GM19023 (cell line): Measurements from ENCODE around the gene SFXN4.
"Not testable (repeated sequence)": the region's sequence is repeated elsewhere in the genome, so short reads cannot be mapped to it uniquely, and the experiment has no call there.

ENCODE experiments used
- ATAC-seq: cut with Tn5 transposase; IDR thresholded peaks from one replicate; pipeline ENCODE4 v1.9.1; 2021; ENCODE audit warnings: mild to moderate bottlenecking, moderate library complexity; ENCODE audit not compliant: unreplicated experiment

The SFXN4 gene

DNA sequence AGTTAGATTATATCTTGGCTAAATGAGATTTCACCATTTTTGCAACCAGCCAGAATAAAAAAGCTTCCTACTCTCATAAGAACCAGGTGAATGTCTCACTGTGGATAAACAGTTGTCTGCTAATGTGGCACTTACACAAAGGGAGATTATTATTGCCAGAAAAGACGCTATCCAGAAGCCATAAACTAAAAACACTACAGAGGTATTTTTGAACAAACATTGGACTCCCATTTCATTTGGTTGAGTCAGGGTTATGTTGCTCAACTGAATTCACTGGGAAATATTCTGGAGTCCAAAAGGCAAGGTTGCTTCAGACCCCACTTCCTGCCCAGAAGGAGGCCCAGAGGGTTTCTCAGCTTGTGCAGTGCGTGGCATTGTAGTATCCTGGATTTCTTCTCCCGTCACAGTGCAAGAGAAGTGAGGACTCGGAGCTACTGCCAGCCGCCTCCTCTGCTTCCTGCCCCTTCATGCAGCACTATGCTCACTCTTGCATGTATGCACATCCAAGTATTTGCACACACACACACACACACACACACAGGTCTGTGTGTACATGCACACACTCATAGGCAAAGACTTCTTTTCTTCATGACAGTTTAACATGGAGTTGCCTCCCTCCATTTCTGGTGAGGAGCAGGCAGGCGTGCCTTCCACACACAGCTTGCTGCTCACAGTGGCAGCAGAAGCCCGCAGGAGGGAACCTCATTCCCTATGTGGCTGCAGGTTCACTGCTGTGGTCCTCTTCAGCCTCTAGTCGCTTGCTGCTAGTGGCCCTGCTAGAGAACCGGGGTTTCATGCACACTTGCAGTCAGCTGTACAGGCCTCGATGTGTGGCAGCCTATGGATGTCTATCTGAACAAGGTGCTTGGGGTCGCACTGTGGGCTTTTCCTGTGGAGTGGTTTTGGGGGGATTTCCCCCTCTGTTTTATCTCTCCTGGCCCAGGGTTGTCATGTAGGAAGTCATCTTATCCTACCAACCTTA, 51.5 kb downstream of the SFXN4 start:
- ATAC-seq, result no peak

DNA sequence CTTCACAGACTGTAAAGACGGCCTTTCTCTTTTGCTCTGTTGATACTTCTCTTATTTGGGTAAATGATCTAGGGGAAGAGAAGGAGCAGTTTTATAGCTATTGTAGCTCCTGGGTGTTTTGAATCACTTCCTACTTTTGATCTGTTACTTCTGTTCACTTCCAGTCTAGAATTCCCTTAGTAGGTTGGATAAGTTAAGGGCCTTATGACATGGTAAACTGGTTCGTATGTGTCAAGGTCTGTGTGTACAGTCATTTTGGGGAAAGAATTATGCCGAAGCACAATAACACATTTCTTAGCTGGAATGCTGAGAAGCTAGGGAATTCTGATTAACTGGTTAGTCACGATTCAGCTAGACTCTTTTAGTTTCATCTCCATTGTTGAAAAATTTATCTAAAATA, 53.5 kb downstream of the SFXN4 start:
- ATAC-seq, result no peak

GRCh38 chr10:119107771-119108170, 57.7 kb downstream of the SFXN4 start:
- ATAC-seq, result not testable (repeated sequence)

DNA sequence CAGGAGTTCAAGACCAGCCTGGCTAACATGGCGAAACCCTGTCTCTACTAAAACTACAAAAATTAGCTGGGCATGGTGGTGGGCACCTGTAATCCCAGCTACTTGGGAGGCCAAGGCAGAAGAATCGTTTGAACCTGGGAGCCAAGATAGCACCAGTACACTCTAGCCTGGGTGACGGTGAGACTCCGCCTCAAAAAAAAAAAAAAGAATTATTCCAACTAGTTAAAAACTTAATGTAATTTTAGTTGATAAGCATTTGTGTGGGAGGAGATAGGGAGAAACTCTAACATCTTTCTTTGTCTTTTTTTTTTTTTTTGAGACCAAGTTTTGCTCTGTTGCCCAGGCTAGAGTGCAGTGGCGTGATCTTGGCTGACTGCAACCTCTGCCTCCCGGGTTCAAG, 58.4 kb downstream of the SFXN4 start:
- not testable (repeated sequence) for ATAC-seq

GRCh38 chr10:119105899-119106298, 59.6 kb downstream of the SFXN4 start:
- not testable (repeated sequence) for ATAC-seq

GRCh38 chr10:119105155-119105554, 60.4 kb downstream of the SFXN4 start:
- no peak for ATAC-seq

DNA sequence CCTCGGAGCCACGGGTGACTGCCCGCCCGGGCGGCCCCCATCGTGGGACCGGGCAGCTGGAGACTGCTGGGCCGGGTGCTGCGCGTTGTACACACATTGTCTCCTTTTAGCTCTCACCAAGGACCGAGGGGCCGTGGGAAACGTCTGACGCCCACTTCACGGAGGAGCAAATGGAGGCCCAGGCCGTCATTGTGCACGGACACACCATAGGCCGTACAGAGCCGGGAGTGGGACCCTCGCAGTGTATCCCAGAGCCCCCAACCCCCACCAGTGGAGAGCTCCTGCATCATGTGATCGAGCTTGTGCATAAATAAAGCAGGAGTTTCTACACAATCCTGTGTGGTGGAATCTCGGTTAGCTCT, 60.9 kb downstream of the SFXN4 start:
- no peak for ATAC-seq

GRCh38 chr10:119103903-119104653, 61.4 kb downstream of the SFXN4 start, which contains the start of gene DENND10:
Gene DENND10, plus strand, starts transcription at chr10:119104113. Its CDS starts 30 bp downstream, at chr10:119104143.
- ATAC-seq, result peak; percentile 84

DNA sequence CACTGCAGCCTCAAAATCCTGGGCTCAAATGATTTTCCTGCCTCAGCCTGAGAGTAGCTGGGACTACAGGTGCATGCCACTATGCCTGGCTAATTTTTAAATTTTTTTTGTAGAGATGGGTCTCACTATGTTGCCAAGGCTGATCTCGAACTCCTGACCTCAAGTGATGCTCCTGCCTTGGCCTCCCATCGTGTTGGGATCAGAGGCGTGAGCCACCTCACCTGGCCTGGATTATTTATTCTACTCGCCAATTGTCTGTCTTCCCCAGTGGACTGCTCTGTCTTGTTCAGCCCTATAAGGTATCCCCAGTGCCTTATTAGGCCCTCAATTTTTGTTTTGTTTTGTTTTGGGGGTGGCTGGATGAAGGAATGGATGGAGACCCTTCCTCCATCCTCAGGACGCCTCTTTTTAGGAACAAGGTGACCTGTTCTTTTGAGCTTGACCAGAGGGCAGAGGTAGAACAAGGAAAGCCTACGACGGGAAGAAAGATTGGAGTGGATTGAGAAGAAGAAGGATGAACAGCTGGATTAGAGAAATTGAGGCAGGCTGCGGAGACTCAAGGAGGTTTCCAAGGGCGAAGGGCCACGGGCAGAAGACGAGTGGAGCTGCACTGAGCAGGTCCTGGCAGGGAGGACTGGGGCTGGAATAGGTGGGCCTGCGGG, 62.1 kb downstream of the SFXN4 start:
- no peak for ATAC-seq

DNA sequence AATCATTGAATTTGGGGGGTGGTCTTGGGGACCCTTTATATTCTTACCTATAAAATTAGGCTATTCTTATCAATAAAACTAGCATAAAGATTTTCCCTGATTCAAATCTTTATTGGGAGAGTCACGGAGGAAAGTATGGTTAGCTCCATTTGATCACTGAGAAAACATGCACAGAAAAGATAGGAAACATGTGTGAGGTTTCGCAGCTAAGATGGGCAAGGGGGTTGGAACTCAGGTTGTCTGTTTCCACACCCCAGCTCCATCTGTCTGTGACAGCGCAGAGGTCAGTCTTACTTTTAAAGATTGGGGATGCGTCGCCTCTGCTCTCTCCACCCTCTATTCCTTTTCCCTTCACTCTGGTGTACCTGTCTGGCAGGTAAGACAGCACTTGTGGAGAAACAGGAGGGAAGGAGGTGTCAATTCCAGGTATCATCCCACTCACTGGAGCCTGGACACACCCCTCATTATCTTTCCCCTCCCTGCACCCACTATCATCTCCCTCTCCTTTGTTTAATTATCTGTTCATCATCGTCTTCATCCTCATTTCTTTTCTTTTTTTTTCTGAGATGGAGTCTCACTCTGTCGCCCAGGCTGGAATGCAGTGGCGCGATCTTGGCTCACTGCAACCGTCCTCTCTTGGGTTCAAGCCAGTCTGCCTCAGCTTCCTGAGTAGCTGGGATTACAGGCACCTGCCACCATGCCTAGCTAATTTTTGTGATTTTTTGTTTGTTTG, 64.0 kb downstream of the SFXN4 start:
- ATAC-seq, result no peak

DNA sequence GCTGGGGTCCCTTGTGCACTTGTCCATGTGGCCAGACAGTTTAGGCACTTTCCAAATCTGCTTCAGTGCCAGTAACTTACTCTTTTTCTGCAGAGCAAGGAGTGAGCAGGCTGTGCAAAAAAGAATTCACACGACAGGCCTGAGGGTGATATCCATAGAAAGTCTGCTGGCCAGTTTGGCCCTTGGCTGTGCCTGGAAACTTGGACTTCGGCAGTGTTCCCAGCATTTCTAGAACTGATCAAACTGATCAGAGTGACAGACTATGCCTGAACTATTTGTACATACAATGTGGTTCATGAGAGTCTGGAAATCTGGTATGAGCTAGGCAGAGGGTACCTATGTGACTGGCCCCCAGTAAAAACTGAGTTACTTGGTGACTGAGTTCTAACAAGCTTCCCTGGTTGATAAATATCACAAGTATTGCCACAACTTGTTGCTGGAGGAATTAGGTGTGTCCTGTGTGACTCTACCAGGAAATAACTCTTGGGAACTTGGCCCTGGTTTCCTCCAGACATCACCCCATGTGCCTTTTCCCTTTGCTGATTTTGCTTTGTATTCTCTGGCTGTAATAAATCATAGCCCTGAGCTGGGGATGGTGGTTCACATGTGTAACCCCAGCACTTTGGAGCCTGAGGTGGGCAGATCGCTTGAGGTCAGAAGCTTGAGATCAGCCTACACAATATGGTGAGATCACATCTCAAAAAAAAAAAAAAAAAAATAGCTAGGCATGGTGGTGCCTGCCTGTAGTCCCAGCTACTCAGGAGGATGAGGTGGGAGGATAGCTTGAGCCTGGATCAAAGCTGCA, 64.9 kb downstream of the SFXN4 start:
- ATAC-seq, result no peak

DNA sequence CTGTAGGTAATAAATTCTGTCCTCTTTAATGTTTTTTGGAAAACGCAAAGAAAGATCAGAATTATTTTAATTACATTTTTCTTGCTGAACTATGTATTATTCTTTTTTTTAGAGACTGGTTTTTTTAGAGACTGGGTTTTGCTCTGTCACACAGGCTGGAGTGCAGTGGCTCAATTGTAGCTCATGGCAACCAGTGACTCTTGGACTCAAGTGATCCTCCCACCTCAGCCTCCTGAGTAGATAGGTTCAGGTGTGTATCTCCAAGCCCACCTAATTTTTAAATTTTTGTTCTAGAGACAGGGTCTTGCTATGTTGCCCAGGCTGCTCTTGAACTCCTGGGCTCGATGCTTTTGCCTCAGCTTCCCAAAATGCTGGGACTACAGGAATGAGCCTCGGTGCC, 66.9 kb downstream of the SFXN4 start:
- no peak for ATAC-seq

DNA sequence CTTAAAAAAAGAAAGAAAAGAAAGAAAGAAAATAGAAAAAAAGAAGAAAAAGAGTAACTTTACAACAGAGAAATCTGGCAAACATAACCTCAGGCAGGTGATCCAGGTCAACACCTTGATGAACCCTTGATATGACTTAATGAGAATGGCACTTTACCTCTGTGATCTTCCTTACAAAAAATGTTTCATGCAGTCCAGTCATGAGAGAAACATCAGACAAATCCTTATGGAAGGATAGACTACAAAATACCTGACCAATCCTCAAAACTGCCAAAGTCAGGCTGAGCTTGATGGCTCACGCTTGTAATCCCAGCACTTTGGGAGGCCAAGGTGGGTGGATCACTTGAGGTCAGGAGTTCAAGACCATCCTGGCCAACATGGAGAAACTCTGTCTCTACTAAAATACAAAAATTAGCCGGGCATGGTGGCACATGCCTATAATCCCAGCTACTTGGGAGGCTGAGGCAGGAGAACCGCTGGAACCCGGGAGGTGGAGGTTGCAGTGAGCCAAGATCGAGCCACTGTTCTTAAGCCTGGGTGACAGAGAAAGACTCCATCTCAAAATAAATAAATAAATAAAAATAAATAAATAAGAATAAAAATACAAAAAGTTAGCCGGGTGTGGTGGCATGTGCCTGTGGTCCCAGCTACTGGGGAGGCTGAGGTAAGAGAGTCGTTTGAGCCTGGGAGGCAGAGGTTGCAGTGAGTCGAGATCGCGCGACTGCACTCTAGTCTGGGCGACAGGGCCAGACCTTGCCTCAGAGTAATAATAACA, 68.7 kb downstream of the SFXN4 start:
- ATAC-seq, result not testable (repeated sequence)

- no peak for ATAC-seq
Observed at GRCh38 chr10:119095640-119096039, 69.9 kb downstream of the SFXN4 start.

GRCh38 chr10:119090968-119091367, 74.5 kb downstream of the SFXN4 start:
- no peak for ATAC-seq
